Stimulated activated CD4-positive, alpha-beta T cell treated with anti-CD3 and anti-CD28 coated beads, TNF-alpha, amount 100 ng/mL, for 4 hours (primary cell): ENCODE data around the gene BRAP.
"Not testable (repeated sequence)": the region's sequence is repeated elsewhere in the genome, so short reads cannot be mapped to it uniquely, and the experiment has no call there.

Experiments used
- DNase-seq, 3 experiments: peaks; one replicate each; pipeline ENCODE4 v3.0.0-alpha.2; 2020; ENCODE audit warnings: low read depth in 3 of 3

Gene BRAP

DNA sequence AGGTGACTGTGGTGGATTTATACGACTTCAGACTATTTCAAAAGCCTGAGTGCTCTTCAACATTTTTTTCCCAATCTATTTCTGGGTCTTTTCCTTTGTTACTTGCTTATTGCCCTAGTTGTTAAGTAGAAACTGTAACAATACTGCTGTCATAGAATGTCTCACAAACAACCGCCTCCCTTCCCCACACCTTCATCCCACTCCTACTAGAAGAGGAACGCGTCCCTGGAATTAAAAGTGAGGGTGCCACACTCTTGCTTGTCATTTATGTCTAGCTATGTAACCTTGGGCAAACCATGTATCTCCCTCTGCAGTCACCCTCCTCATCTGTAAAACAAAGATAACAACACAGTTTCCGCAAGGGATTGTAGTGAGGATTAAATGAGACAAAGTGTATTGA, 8.6 kb downstream of the BRAP start:
- DNase-seq, result no peak

GRCh38 chr12:111673503-111673902, 12.3 kb downstream of the BRAP start:
- no peak for DNase-seq

- no peak for DNase-seq
Measured at GRCh38 chr12:111672822-111673381, 12.9 kb downstream of the BRAP start.

DNA sequence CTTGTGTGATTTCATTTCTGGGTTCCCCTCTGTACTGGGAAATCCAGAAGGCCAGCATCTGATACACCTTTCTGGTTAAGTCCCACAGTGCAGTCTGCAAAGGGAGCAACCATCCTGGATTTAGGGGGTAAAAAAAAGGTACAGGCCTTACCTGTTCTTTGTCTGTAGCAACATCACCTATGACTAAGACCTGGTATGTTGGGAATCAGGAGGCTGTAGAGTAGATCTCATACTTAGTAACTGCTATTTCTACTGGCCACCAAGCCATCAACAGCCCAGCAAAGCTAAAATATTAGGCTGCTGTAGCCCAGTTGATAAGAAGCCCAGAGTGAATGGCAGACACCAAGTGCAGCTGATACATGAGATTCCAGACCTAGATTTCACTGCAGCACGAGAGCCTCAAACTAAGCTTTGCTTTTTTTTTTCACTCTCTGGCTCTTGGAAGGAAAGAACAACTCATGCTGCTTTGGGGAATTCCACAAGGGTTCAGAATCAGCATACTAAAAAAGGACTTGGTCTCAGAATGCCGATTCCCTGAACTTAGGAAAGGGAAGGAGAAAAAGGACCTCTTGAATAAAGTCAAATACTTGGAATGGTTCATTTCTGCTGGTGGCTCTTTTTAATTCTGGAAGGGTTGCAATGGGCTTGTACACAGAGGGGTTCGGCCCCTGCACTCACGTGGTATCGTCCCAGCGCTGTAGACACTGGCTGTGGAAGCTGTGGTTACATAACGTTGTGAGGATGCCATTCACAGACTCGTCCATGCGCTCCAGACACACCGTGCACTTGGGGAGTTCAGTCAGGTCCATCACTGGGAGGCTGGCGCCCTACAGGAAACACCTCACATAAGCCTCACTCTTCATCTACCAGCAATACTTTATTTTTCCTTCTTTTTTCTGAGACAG, 20.5 kb downstream of the BRAP start:
- no peak for DNase-seq

- no peak for DNase-seq
Measured at GRCh38 chr12:111664499-111664898, 21.3 kb downstream of the BRAP start.

GRCh38 chr12:111656016-111656415, 29.7 kb downstream of the BRAP start:
- DNase-seq, result no peak

DNA sequence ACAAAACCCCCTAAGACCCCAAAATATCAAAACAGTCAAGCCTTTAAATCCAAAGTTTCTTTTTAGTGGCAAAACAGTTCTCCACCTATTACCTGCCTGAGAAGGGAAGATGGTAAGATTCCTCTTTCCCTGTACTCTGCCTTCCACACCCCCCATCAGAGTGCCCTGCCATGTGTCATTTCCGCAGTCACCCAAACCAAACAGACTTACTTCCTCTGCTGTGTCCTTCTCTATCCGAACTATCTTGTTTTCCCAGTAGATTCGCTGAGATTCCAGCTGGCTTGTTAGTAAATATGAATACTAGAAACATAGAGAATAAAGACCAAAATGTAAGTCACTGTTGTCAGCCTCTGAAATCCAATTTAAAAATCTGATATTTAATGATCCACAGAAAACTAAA, 30.4 kb downstream of the BRAP start:
- DNase-seq, result no peak

- DNase-seq, result no peak
Measured at GRCh38 chr12:111653596-111653995, 32.2 kb downstream of the BRAP start.

- not testable (repeated sequence) for DNase-seq
Measured at GRCh38 chr12:111652530-111652929, 33.2 kb downstream of the BRAP start.

- no peak for DNase-seq
Measured at GRCh38 chr12:111650912-111651311, 34.8 kb downstream of the BRAP start.

DNA sequence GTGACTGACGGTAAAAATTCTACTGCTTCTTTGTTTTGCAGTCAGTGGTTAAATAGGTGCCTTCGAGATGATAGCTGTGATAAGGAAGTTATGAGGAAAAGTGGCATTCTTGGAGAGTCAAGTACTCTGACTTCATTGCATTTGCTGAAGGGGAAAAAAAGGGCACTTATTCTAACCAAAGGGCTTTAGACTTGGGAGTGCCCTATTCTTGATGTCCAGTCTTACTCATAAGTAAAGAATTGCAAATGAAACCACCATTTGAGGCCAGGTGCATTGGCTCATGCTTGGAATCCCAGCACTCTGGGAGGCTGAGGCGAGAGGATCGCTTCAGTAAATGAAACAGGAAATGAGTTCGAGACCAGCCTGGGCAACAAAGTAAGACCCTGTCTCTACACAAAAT, 40.3 kb downstream of the BRAP start:
- no peak for DNase-seq

- DNase-seq, result no peak
Measured at GRCh38 chr12:111643427-111643826, 42.3 kb downstream of the BRAP start.

DNA sequence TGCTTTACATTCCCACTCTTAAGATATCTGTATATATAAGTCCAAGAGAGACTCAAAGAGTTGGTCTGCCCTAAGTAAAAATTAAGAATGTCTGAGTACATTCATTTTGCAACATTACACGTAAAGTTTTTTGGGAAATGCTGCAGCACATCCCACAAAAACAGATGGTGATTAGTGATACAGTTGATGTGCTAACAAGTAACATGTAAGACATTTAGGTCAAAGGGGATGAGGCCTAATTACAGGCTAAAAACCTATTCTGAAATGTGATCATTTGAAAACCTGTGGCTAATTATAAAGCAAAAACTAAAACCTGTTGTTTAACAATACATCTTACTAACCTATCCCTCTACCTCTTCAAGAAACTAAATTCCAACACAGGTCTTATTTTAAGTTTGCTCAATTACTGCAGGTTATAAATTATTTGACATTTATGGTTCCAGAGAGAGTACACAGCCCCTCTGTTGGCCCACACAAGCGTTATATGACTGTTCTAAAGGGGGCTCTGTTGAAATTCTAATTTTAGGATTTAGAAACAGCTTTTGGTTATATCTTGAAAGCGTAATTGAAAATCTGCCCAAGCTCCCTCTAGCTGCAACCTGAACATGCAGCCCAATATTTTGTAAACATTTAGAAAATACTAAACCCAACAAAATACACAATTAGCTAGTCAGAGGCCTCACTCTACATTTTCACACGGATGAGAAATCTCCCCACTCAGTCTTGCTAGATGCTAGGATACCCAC, 42.9 kb downstream of the BRAP start:
- DNase-seq, result no peak

GRCh38 chr12:111640506-111640905, 45.2 kb downstream of the BRAP start:
- no peak for DNase-seq

DNA sequence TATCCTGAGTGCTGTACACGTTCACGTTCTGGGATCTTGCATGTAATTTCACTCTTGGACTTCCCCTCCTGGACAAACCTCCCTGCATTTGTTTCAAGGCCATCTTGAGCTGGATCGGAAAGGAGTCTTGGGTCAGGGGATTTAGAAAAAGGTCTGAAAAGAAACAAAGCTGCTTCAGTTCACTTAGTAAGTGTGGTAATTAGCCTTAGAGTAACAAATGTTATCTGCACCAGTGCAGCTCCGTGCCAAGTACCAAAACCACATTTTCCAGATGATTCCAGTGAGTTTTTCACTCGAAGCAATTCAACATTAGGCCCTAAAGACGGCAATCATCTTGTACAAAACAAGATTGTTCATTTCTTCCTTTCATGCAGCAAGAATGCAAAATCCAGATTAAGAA, 47.2 kb downstream of the BRAP start:
- DNase-seq, result no peak

- DNase-seq, result no peak
Measured at GRCh38 chr12:111636209-111636945, 49.4 kb downstream of the BRAP start.

GRCh38 chr12:111635524-111635923, 50.2 kb downstream of the BRAP start:
- no peak for DNase-seq

DNA sequence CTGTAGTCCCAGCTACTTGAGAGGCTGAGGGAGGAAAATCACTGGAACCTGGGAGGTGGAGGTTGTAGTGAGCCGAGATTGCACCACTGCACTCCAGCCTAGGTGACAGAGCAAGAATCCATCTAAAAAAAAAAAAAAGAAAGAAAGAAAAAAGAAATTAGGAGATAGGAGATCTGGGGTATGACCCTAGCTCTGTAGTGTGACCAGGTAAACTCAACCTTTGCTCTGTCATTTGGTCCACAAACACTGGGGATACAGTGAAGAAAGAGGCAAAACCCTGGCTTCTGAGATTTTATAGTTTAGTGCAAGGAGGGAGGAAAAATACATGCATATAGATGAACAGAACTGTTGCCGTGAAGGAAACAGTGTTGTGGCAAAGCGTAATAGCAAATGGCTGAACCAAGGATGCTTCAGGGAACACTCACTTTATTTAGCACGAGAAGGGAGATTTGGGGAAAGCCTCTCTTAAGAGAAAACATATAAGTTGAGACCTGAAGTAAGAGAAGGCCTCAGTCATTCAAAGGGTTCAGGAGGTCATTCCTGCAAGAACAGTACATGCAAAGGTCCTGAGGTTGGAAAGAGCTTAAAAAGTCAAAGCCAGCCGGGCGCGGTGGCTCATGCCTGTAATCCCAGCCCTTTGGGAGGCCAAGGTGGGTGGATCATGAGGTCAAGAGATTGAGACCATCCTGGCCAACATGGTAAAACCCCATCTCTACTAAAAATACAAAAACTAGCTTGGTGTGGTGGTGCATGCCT, 57.1 kb downstream of the BRAP start:
- DNase-seq, result no peak

GRCh38 chr12:111626230-111626629, 59.5 kb downstream of the BRAP start:
- no peak for DNase-seq

DNA sequence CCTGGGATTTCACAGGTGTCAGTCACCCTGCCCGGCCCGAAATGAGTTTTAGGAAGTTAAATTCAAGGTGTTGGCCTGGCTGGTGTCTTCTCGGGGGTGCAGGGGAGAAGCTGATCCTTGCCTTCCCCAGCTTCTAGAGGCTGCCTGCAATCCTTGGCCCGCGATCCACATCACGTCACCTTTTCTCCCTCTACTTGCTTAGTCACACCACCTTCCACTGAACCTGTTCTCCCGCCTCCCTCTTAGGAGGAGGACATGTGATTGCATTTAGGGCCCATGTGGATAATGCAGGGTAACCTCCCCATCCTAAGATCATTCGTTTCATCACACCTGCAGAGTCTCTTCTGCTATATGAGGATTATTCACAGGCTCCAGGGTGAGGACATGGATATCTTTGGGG, 61.2 kb downstream of the BRAP start:
- DNase-seq, result no peak

GRCh38 chr12:111617841-111618240, 67.9 kb downstream of the BRAP start:
- not testable (repeated sequence) for DNase-seq
